Astrocyte of the spinal cord (primary cell): ENCODE measurements around the gene ZPBP2.

Source experiments
- DNase-seq: peaks from one replicate; pipeline ENCODE4 v3.0.0; 2011; ENCODE audit warnings: low read depth, low spot score
- H3K4me3 ChIP-seq: 2 replicates; pipeline ENCODE4 v1.5.1; 2011; ENCODE audit warnings: low read depth, mild to moderate bottlenecking, low read length, moderate library complexity
- CTCF ChIP-seq: IDR thresholded peaks from 2 replicates; pipeline ENCODE4 v1.5.1; 2012; ENCODE audit warnings: low read depth, mild to moderate bottlenecking, low read length, inconsistent platforms
- in situ Hi-C: cut with HindIII; loops from 2 replicates; pipeline ENCODE4 v1.10.0; 2017; ENCODE audit warnings: low sequenced_read_pairs

The ZPBP2 gene

GRCh38 chr17:39826334-39826733, 41.7 kb upstream of the ZPBP2 start:
- in situ Hi-C loops = no loop called here
- TF ChIP-seq CTCF = no peak
- DNase-seq = no peak
- H3K4me3 ChIP-seq = no peak overlapping the region

- in situ Hi-C loops = no loop called here
- TF ChIP-seq CTCF = no peak
- no peak overlapping the region for H3K4me3 ChIP-seq
- no peak for DNase-seq
Observed at GRCh38 chr17:39828443-39828842, 39.6 kb upstream of the ZPBP2 start.

GRCh38 chr17:39831588-39831987, 36.4 kb upstream of the ZPBP2 start:
- no peak overlapping the region for H3K4me3 ChIP-seq
- in situ Hi-C loops = no loop called here
- TF ChIP-seq CTCF = no peak
- DNase-seq = no peak

GRCh38 chr17:39834017-39834416, 34.0 kb upstream of the ZPBP2 start:
- H3K4me3 ChIP-seq = no peak overlapping the region
- no peak for TF ChIP-seq CTCF
- DNase-seq = no peak
- in situ Hi-C loops = no loop called here

- no peak overlapping the region for H3K4me3 ChIP-seq
- no peak for DNase-seq
- in situ Hi-C loops = no loop called here
- no peak for TF ChIP-seq CTCF
Observed at GRCh38 chr17:39835038-39835786, 32.8 kb upstream of the ZPBP2 start.

GRCh38 chr17:39836117-39836516, 31.9 kb upstream of the ZPBP2 start:
- in situ Hi-C loops = no loop called here
- no peak overlapping the region for H3K4me3 ChIP-seq
- DNase-seq = no peak
- no peak for TF ChIP-seq CTCF
